GM18498 (cell line): ENCODE measurements around the gene PAX5.
A peak's percentile ranks its signal among the peaks of the same experiment; 100 is the strongest.
"Not testable (repeated sequence)": the region's sequence is repeated elsewhere in the genome, so short reads cannot be mapped to it uniquely, and the experiment has no call there.

Source experiments
- ATAC-seq: cut with Tn5 transposase; IDR thresholded peaks from one replicate; pipeline ENCODE4 v1.9.1; 2021; ENCODE audit warnings: mild to moderate bottlenecking, moderate library complexity; ENCODE audit not compliant: unreplicated experiment

Gene PAX5

DNA sequence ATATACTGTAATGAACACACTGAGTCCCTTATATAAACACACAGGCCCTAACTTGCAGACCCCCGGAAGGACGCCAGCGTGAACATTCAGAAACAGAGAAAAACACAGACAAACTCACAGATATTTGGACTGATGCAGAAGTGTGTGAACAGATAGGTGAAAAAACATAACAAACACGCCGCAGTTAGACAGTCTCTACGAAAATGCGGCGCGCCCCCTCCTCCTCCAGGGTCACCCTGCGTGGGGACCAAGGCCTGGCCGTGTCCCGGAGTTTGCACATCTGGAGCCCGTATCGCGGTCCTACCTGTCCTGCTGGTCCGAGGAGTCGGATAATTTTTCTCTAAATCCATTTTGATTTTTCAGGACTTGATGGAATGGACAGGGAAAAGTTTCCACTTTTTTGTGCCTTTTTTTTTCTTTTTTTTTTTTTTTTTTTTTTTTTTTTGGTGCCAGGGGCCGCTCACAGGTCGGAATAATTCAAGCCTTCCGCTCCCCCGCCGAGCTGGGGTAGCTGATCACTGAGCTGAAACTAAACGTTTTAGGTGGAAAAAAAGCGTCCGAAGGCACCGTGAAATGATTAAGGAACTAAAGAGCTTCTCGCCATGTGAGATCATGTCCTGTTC lies at the start of gene PAX5:
Gene PAX5, minus strand, starts transcription at position 587 of the 623 bp plus-strand sequence. Its CDS starts 237 bp downstream, at position 350.
- ATAC-seq: no peak

GRCh38 chr9:37083654-37084053 lies 49.6 kb upstream of the PAX5 start:
- ATAC-seq: no peak

GRCh38 chr9:37082214-37082765 lies 48.2 kb upstream of the PAX5 start:
- no peak for ATAC-seq

- ATAC-seq: not testable (repeated sequence)
Observed at GRCh38 chr9:37081507-37081906, 47.4 kb upstream of the PAX5 start.

GRCh38 chr9:37080165-37080628 lies 46.1 kb upstream of the PAX5 start:
- ATAC-seq: peak; percentile 10

- ATAC-seq: peak; percentile 92
Observed at GRCh38 chr9:37079370-37080164, 45.5 kb upstream of the PAX5 start.

DNA sequence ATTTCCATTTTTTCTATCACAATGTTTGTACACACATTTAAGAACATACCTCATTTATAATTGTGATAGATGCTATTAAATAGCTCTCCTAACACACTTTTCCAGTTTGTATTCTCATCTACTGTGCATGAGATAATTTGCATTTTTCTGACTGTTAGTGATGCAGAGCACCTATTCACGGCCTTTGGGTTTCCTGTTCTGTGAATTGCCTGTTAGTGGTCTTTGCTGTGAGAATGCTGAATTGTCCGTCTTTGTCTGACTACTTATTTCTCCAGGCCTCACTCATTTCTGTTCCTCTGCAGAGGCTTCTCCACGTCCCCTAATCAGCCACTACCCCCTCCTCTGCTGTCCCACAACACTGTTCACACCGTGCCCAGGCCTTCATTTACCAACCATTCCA lies 40.7 kb upstream of the PAX5 start:
- ATAC-seq: not testable (repeated sequence)

- peak; percentile 76 for ATAC-seq
Observed at GRCh38 chr9:37066139-37066725, 32.2 kb upstream of the PAX5 start.

DNA sequence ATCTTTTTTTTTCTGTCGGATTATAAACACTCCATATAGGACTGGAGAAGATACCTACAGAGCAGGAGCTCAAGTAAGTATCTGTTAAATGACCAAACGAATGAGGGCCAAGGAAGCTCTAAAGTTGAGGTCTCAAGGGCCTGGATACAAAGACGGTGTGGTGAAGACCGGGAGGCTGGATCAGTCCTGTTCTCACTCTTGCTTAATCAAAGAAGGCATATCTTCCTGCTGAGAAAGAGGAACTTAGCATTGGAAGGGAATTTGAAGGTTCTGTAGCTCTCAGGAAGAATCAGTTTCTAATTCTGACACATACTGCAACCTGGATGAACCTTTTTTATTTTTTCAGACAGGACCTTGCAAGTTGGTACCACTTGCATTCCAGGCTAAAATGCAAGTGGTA lies 28.3 kb upstream of the PAX5 start:
- ATAC-seq: no peak

- ATAC-seq: no peak
Observed at GRCh38 chr9:37061768-37062167, 27.7 kb upstream of the PAX5 start.

DNA sequence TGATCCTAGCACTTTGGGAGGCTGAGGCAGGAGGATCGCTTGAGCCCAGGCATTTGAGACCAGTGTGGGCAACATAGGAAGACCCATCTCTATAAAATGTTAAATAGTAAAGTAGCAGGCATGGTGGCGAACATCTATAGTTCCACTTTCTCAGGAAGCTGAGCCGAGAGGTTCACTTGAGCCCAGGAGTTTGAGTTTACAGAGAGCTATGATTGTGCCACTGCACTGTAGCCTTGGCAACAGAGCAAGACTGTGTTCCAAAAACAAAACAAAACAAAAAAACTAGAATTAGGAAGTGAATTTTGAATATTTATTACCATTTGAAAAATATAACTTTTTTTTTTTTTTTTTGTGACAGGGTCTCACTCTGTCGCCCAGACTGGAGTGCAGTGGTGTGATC lies 26.8 kb upstream of the PAX5 start:
- ATAC-seq: no peak

- no peak for ATAC-seq
Observed at GRCh38 chr9:37056046-37056920, 22.2 kb upstream of the PAX5 start.

DNA sequence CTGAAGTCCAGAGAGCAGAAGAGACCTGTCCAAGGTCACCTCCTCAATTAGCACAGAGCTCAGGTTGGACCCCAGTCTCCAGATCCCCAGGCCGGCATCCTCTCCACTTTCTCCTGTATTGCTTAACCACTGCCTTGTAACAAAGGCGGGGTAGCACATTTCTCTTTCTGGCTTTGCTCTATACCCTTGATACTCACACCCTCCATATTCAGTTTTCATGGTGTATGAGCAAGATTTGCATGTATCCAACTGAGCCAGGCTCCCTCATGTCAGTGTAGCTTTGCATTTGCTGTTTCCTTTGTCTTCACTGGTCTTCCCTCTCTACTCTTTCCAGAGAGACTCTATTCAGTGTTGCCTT lies 20.3 kb upstream of the PAX5 start:
- ATAC-seq: not testable (repeated sequence)

- ATAC-seq: no peak
Observed at GRCh38 chr9:37053684-37054362, 19.8 kb upstream of the PAX5 start.

- no peak for ATAC-seq
Observed at GRCh38 chr9:37046683-37047082, 12.6 kb upstream of the PAX5 start.

DNA sequence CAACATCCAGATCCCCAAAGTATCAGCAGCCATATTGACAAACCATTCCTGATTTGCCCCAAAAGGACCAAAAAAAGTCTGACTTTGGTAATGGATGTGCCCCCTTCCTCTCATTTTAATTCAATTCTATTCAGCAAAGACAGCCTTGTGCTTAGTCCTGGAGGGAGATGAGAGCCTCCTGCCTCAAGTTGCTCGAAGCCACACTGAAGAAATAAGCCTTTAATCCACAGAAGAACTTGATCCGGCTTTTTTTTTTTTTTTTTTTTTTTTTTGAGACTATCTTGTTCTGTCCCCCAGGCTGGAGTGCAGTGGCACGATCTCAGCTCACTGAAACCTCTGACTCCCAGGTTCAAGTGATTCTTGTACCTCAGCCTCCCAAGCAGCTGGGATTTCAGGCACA lies 8.4 kb upstream of the PAX5 start:
- no peak for ATAC-seq

DNA sequence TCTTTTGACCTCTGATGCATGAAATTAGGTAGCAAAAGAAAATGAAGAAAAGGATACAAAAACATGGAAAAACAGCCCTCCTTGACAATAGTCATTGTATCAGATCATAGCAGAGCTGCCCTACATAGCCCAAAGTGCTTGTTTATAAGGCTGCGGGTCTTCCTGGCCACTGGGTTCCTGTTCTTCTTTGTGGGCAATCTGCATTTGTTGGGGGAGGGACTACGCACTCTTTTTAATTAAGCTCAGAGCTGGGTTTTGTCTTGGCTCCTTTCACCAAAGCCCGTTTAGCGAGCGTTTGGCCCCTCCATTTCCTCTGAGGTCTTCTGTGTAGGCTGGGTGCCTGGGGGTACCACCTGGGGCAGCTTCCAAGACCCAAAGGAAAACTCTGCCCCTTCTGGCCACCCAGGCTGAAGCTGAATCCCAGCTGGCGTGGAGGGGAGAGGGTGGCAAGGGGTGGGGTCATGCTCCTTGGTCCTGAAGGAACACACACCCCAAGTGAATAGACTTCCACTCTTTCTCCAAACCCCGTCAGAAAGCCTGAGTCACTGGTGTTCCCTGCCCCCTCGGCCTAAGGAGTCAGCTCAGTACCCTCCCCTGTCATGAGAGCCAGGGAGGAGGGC lies 6.5 kb upstream of the PAX5 start:
- ATAC-seq: no peak

DNA sequence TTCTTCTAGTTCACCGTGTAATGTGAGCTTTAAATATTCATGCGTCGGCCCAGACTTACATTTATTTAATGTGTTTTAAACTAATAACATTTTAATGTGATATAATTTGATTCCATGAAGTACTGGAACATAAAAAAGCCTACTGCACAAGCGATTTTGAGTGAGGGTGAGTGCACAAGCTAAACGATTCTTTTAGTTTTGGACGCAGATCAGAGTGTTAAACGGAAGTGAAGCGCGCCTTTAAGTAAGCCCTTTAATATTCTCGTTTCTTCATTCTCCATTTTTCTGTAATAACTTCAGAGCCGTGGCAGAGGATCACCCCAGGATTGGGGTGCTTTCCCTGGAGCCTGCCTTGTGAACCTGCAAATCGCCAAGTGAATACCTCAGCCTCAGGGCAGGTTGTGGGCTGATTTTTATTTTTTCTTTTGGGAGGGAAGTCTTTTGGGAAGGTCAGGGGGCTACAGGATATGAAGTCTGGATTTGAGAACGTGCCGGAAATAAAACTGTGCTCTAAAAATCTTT lies 4.9 kb upstream of the PAX5 start:
- ATAC-seq: no peak

DNA sequence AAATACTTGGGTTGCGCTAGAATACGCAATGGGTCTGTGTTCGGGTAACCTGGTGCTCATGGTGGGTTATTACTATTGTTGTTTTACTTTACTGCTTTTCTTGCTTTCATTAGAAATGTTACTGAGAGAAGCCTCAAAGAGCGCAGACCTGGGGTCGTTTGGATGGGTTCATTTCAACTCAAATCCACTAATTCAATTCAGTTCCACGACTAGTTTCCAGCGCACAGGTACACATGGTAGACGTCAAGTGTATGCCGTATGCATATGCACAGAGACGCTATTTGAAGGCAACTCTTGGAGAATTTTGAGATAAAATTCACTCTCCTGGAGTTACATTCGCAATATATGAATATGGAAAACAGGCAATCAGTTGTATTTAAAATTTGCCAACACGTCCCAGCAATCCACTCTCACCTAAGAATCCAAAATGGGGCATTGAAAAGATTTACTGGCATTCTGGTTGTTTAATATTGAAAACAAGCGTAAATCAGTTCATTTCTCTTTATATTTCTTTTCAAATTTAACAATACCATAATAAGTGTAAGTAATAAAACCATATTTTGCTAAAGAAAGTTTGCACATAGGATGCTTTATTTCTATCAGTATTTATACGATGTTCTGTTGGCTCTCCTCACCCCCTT lies 4.4 kb upstream of the PAX5 start:
- ATAC-seq: no peak
